Natural killer cell (primary cell): ENCODE measurements around the gene CHTF18. TPM values are rescaled to one million over a fixed set of nuclear protein-coding genes. Genes with fewer than 3 reads are reported as not detected.
A peak's percentile ranks its signal among the peaks of the same experiment; 100 is the strongest.

Source experiments
- ATAC-seq, 3 donors: fragments of 150-1000 bp in 2 of 3; fragments of 200-7000 bp in 1 of 3; cut with Tn5 transposase; 1 replicate in 1 of 3; 2 replicates in 2 of 3; pipeline ENCODE4 v1.10.0; 2021; ENCODE audit warnings: mild to moderate bottlenecking in 2 of 3, moderate library complexity in 2 of 3
- DNase-seq, 2 donors: peaks; one replicate each; pipeline versions ENCODE4 v3.0.0 to v3.0.0-alpha.2; 2013 to 2021; ENCODE audit warnings: mixed read lengths in 1 of 2
- H3K27ac ChIP-seq: one replicate; pipeline ENCODE4 v1.5.1; 2013; ENCODE audit warnings: mild to moderate bottlenecking, low read length
- H3K27me3 ChIP-seq: one replicate; pipeline ENCODE4 v1.6.1; 2013; ENCODE audit warnings: low read length; ENCODE audit not compliant: control insufficient read depth, insufficient read depth
- H3K36me3 ChIP-seq: one replicate; pipeline ENCODE4 v1.6.1; 2013; ENCODE audit warnings: low read length; ENCODE audit not compliant: control insufficient read depth, insufficient read depth
- H3K4me1 ChIP-seq: one replicate; pipeline ENCODE4 v1.6.1; 2013; ENCODE audit warnings: low read length; ENCODE audit not compliant: control insufficient read depth, insufficient read depth
- H3K4me3 ChIP-seq: one replicate; pipeline ENCODE4 v1.5.1; 2013; ENCODE audit warnings: low read length
- H3K9me3 ChIP-seq: one replicate; pipeline ENCODE4 v1.6.1; 2013; ENCODE audit warnings: low read length; ENCODE audit not compliant: control insufficient read depth, insufficient read depth
- H3K27ac Mint-ChIP-seq, 2 donors: one replicate each; pipeline ENCODE4 v1.8.0; 2022; ENCODE audit warnings: mild to moderate bottlenecking in 2 of 2, mixed read lengths in 2 of 2, moderate library complexity in 1 of 2
- H3K27me3 Mint-ChIP-seq, 2 donors: one replicate each; pipeline ENCODE4 v1.8.0; 2022; ENCODE audit warnings: low read depth in 2 of 2, mixed read lengths in 2 of 2
- H3K36me3 Mint-ChIP-seq: one replicate; pipeline ENCODE4 v1.8.0; 2022; ENCODE audit warnings: mixed read lengths
- H3K4me1 Mint-ChIP-seq, 2 donors: one replicate each; pipeline ENCODE4 v1.8.0; 2022; ENCODE audit warnings: mixed read lengths in 2 of 2
- H3K4me3 Mint-ChIP-seq: one replicate; pipeline ENCODE4 v1.8.0; 2022; ENCODE audit warnings: mild to moderate bottlenecking, moderate library complexity, mixed read lengths
- H3K9me3 Mint-ChIP-seq, 2 donors: one replicate each; pipeline ENCODE4 v1.8.0; 2022; ENCODE audit warnings: mixed read lengths in 2 of 2
- WGBS: methylation state at CpG from one replicate; pipeline ENCODE4 v1.1.7; 2013; ENCODE audit warnings: missing lambda C conversion rate; ENCODE audit not compliant: insufficient coverage; 5-methylcytosine and 5-hydroxymethylcytosine counted together
- intact Hi-C: fragments of 100-400 bp; cut with micrococcal nuclease; formaldehyde crosslinking; loops from one replicate; pipeline ENCODE4 v1.14.2; 2022
- total RNA-seq, 4 donors: library from RNA; stranded (reverse); fragments of 120-200 nt in 1 of 4; gene quantifications; one replicate each; pipeline versions ENCODE4 v1.2.3 to v1.2.4, GENCODE V29; 2013 to 2022
- TF ChIP-seq, protein P1 (sequence below): fragments of 200-600 bp; IDR thresholded peaks from one replicate; pipeline ENCODE4 v1.8.0; 2022; ENCODE audit warnings: antibody characterized with exemption

The CHTF18 gene
- total RNA-seq, 3 donors from 2014 or later (not counting 1 experiment from before 2014, with no cell fraction given), result 26.7 to 52.4 (median 40.5) TPM

DNA sequence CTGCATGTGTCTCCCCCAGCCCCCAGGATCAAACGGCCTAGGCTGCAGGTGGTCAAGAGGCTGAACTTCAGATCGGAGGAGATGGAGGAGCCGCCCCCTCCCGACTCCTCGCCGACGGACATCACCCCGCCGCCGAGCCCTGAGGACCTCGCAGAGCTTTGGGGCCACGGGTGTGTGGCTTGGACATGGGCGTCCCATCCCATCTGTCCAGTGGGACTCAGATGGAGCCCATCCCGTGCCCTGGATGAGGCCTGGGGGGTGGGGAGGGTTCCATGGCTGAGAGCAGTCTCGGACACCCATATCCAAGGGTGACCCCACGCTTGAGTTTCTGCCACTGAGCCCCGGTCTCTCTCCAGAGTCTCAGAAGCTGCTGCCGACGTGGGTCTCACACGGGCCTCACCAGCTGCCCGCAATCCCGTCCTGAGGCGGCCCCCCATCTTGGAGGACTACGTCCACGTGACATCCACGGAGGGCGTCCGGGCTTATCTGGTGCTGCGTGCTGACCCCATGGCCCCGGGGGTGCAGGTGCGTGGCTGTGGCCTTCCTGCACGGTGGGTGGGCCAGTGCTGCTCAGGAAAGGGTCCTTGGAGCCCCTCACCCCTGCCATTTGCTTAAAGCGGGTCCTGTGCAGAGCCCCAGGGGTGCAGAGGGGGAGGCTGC, 901 bp downstream of the CHTF18 start:
- no peaks in the 10 kb centered on the region for H3K27me3 ChIP-seq
- intact Hi-C loops, result no loop called here
- no peak for ATAC-seq
- H3K4me1 ChIP-seq, result peaks cover 29% of the 10 kb centered on the region
- H3K36me3 ChIP-seq, result peaks cover 5% of the 10 kb centered on the region
- Mint-ChIP-seq H3K4me3 (peak overlapping the region; percentile 31), H3K36me3 (no peaks in the 10 kb centered on the region), H3K27me3 (no peaks in the 10 kb centered on the region), H3K27ac (no peak overlapping the region), H3K9me3 (no peaks in the 10 kb centered on the region), H3K4me1 (peaks cover 0 to 9% of the 10 kb centered on the region in 2 donors)
- H3K9me3 ChIP-seq, result no peaks in the 10 kb centered on the region
- no peak overlapping the region for H3K27ac ChIP-seq
- WGBS, result 84% methylated on average over 33 of the region's 33 CpGs
- H3K4me3 ChIP-seq, result no peak overlapping the region
- TF ChIP-seq, protein P1, sequence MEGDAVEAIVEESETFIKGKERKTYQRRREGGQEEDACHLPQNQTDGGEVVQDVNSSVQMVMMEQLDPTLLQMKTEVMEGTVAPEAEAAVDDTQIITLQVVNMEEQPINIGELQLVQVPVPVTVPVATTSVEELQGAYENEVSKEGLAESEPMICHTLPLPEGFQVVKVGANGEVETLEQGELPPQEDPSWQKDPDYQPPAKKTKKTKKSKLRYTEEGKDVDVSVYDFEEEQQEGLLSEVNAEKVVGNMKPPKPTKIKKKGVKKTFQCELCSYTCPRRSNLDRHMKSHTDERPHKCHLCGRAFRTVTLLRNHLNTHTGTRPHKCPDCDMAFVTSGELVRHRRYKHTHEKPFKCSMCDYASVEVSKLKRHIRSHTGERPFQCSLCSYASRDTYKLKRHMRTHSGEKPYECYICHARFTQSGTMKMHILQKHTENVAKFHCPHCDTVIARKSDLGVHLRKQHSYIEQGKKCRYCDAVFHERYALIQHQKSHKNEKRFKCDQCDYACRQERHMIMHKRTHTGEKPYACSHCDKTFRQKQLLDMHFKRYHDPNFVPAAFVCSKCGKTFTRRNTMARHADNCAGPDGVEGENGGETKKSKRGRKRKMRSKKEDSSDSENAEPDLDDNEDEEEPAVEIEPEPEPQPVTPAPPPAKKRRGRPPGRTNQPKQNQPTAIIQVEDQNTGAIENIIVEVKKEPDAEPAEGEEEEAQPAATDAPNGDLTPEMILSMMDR, result no peak
- no peak for DNase-seq

DNA sequence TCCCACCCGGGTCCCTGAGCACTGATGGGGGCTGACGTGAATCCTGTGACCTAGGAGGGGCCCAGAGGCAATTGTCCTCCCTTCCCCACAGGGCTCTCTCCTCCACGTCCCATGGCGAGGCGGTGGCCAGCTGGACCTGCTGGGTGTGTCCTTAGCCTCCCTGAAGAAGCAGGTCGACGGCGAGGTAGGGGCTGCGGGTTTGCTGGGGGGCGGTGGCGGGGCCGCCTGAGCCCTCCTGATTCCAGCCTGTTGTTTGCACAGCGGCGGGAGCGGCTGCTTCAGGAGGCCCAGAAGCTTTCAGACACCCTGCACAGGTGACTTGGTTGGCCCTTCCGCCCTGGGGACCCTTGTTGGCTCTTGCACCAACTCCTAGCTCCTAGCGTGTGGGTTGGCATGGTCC, 1.7 kb downstream of the CHTF18 start:
- peaks cover 29% of the 10 kb centered on the region for H3K4me1 ChIP-seq
- no peak for DNase-seq
- H3K27me3 ChIP-seq, result no peaks in the 10 kb centered on the region
- no peak overlapping the region for H3K4me3 ChIP-seq
- no peak for ATAC-seq
- H3K36me3 ChIP-seq, result peaks cover 5% of the 10 kb centered on the region
- WGBS, result 97% methylated on average over 17 of the region's 17 CpGs
- no peaks in the 10 kb centered on the region for H3K9me3 ChIP-seq
- Mint-ChIP-seq H3K4me3 (peak overlapping the region; percentile 63), H3K27me3 (no peaks in the 10 kb centered on the region), H3K36me3 (no peaks in the 10 kb centered on the region), H3K27ac (peak overlapping the region in 1 of 2 donors; percentile 59), H3K9me3 (no peaks in the 10 kb centered on the region), H3K4me1 (peaks cover 0 to 5% of the 10 kb centered on the region in 2 donors)
- TF ChIP-seq, protein P1, result no peak
- intact Hi-C loops, result no loop called here
- H3K27ac ChIP-seq, result no peak overlapping the region

DNA sequence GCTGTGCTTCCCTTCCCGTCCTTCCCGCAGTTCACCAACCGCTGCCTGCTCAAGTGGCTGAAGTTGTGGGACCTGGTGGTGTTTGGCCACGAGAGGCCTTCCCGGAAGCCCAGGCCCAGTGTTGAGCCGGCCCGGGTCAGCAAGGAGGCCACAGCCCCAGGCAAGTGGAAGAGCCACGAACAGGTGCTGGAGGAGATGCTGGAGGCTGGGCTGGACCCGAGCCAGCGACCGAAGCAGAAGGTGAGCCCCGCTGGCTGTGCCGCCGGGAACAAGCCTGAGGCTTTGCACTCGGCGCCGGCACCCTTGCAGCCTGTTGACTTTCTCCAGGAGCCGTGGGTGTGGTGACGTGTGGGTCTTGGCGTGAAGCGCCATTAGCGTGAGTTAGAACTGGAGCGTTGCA, 2.7 kb downstream of the CHTF18 start:
- peaks cover 25% of the 10 kb centered on the region for H3K4me1 ChIP-seq
- Mint-ChIP-seq H3K9me3 (no peaks in the 10 kb centered on the region), H3K36me3 (no peaks in the 10 kb centered on the region), H3K27ac (no peak overlapping the region), H3K4me1 (peaks cover 0 to 4% of the 10 kb centered on the region in 2 donors), H3K27me3 (no peaks in the 10 kb centered on the region), H3K4me3 (no peak overlapping the region)
- no peaks in the 10 kb centered on the region for H3K27me3 ChIP-seq
- no peak overlapping the region for H3K27ac ChIP-seq
- TF ChIP-seq, protein P1, result no peak
- H3K36me3 ChIP-seq, result peaks cover 4% of the 10 kb centered on the region
- H3K9me3 ChIP-seq, result no peaks in the 10 kb centered on the region
- no peak for ATAC-seq
- WGBS, result 98% methylated on average over 23 of the region's 23 CpGs
- no peak overlapping the region for H3K4me3 ChIP-seq
- intact Hi-C loops, result no loop called here
- DNase-seq, result no peak
